ENCODE measurements around the gene NUP98.

DNA sequence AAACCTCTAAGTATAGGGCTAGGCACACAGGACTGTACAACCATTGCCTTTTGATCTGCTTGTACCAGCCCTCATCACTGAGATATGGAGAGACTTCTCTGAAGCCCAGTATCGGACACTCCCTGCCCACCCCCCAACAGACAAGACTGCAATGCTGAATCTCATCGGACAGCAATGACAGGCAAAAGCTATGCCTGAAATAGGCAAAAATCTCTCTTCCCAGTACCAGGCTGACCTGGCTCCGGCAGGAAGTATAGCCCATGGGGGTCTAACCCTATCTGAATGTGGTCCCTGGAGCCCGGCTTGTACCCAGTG is 37.0 kb upstream of the NUP98 start:
- TF ChIP-seq, protein P1, sequence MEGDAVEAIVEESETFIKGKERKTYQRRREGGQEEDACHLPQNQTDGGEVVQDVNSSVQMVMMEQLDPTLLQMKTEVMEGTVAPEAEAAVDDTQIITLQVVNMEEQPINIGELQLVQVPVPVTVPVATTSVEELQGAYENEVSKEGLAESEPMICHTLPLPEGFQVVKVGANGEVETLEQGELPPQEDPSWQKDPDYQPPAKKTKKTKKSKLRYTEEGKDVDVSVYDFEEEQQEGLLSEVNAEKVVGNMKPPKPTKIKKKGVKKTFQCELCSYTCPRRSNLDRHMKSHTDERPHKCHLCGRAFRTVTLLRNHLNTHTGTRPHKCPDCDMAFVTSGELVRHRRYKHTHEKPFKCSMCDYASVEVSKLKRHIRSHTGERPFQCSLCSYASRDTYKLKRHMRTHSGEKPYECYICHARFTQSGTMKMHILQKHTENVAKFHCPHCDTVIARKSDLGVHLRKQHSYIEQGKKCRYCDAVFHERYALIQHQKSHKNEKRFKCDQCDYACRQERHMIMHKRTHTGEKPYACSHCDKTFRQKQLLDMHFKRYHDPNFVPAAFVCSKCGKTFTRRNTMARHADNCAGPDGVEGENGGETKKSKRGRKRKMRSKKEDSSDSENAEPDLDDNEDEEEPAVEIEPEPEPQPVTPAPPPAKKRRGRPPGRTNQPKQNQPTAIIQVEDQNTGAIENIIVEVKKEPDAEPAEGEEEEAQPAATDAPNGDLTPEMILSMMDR (IDR thresholded peaks at IDR 0.05), result no peak
- no peak for TF ChIP-seq POLR2A (IDR thresholded peaks at IDR 0.05)

Measured in heart left ventricle (tissue), 13 donors.